OCI-LY1 (cell line): ENCODE measurements around the gene TFEB.

ENCODE experiments used
- H2AFZ ChIP-seq: fragments of 200-600 bp; sonication (generic), shearing (Covaris generic); 2 replicates; pipeline ENCODE4 v1.6.0; 2014; ENCODE audit warnings: antibody characterized with exemption, mild to moderate bottlenecking, low read length
- H3F3A ChIP-seq: fragments of 200-600 bp; sonication (generic), shearing (Covaris generic); 2 replicates; pipeline ENCODE4 v1.6.0; 2014; ENCODE audit warnings: mild to moderate bottlenecking, antibody characterized with exemption, low read length, moderate library complexity; ENCODE audit not compliant: insufficient read depth
- H3K27ac ChIP-seq: fragments of 200-600 bp; sonication (generic); 2 replicates; pipeline ENCODE4 v1.5.1; 2014; ENCODE audit warnings: low read length, mixed run types, mild to moderate bottlenecking, low read depth; ENCODE audit not compliant: poor library complexity, severe bottlenecking
- H3K27me3 ChIP-seq: fragments of 200-600 bp; sonication (generic); 2 replicates; pipeline ENCODE4 v1.6.0; 2014; ENCODE audit warnings: antibody characterized with exemption, mild to moderate bottlenecking, low read length, moderate library complexity; ENCODE audit not compliant: insufficient read depth
- H3K36me3 ChIP-seq: fragments of 200-600 bp; sonication (generic); 2 replicates; pipeline ENCODE4 v1.6.1; 2014; ENCODE audit warnings: mild to moderate bottlenecking, antibody characterized with exemption, low read length, moderate library complexity, mixed read lengths; ENCODE audit not compliant: insufficient read depth
- H3K4me1 ChIP-seq: fragments of 200-600 bp; sonication (generic); 2 replicates; pipeline ENCODE4 v1.5.1; 2014; ENCODE audit warnings: mild to moderate bottlenecking, low read length, moderate library complexity; ENCODE audit not compliant: insufficient read depth, severe bottlenecking
- H3K4me2 ChIP-seq: fragments of 200-600 bp; sonication (generic), shearing (Covaris generic); 2 replicates; pipeline ENCODE4 v1.6.1; 2014; ENCODE audit warnings: low read length
- H3K4me3 ChIP-seq: fragments of 200-600 bp; sonication (generic); 2 replicates; pipeline ENCODE4 v1.5.1; 2014; ENCODE audit warnings: low read length, low read depth, mild to moderate bottlenecking, mixed read lengths; ENCODE audit not compliant: poor library complexity, severe bottlenecking
- H3K79me2 ChIP-seq: fragments of 200-600 bp; shearing (Covaris generic); 2 replicates; pipeline ENCODE4 v1.6.1; 2016; ENCODE audit warnings: mixed run types, low read length, mixed read lengths; ENCODE audit not compliant: insufficient read depth
- H3K9ac ChIP-seq: fragments of 200-600 bp; sonication (generic), shearing (Covaris generic); 2 replicates; pipeline ENCODE4 v1.6.1; 2014; ENCODE audit warnings: mild to moderate bottlenecking, low read length, mixed read lengths
- H3K9me2 ChIP-seq: fragments of 200-600 bp; sonication (generic), shearing (Covaris generic); 2 replicates; pipeline ENCODE4 v1.6.1; 2014; ENCODE audit warnings: low read depth, mild to moderate bottlenecking, low read length, mixed read lengths
- H3K9me3 ChIP-seq: fragments of 200-600 bp; shearing (Covaris generic); 2 replicates; pipeline ENCODE4 v1.6.1; 2014; ENCODE audit warnings: low read length, mixed read lengths
- H4K20me1 ChIP-seq: fragments of 200-600 bp; sonication (generic), shearing (Covaris generic); 2 replicates; pipeline ENCODE4 v1.6.0; 2016; ENCODE audit warnings: mild to moderate bottlenecking, low read length; ENCODE audit not compliant: insufficient read depth
- CTCF ChIP-seq: fragments of 200-600 bp; sonication (generic), shearing (Covaris generic); IDR thresholded peaks from 2 replicates; pipeline ENCODE4 v1.5.1; 2017; ENCODE audit warnings: mild to moderate bottlenecking, antibody characterized with exemption, low read length, moderate library complexity, mixed read lengths
- EZH2 ChIP-seq: fragments of 200-600 bp; sonication (generic), shearing (Covaris generic); IDR thresholded peaks from 2 replicates; pipeline ENCODE4 v1.8.0; 2017; ENCODE audit warnings: borderline replicate concordance, mixed run types, mild to moderate bottlenecking, antibody characterized with exemption, low read length, moderate library complexity, mixed read lengths

Gene TFEB

GRCh38 chr6:41642090-41642959 lies 93.1 kb downstream of the TFEB start:
- no peak for TF ChIP-seq EZH2
- TF ChIP-seq CTCF = no peak
- Histone ChIP-seq H3K9me2 (no peaks in the 10 kb centered on the region), H3K27me3 (peaks cover 4% of the 10 kb centered on the region; the same call in 1 of the 2 replicates), H3K36me3 (no peaks in the 10 kb centered on the region), H3K9me3 (no peaks in the 10 kb centered on the region), H3F3A (no peaks in the 10 kb centered on the region), H3K4me3 (no peak overlapping the region), H3K4me1 (no peaks in the 10 kb centered on the region), H3K4me2 (no peak overlapping the region), H2AFZ (no peak overlapping the region), H3K9ac (no peak overlapping the region), H3K79me2 (no peaks in the 10 kb centered on the region), H4K20me1 (no peaks in the 10 kb centered on the region), H3K27ac (no peak overlapping the region)

GRCh38 chr6:41641352-41641925 lies 94.0 kb downstream of the TFEB start:
- H3K4me2 ChIP-seq = no peak overlapping the region

GRCh38 chr6:41640426-41640825 lies 95.0 kb downstream of the TFEB start:
- no peaks in the 10 kb centered on the region for H3K79me2 ChIP-seq
- no peak overlapping the region for H3K27ac ChIP-seq
- no peaks in the 10 kb centered on the region for H4K20me1 ChIP-seq
- no peak overlapping the region for H2AFZ ChIP-seq
- H3K9me2 ChIP-seq = no peaks in the 10 kb centered on the region
- no peak overlapping the region for H3K4me3 ChIP-seq
- no peaks in the 10 kb centered on the region for H3K4me1 ChIP-seq
- H3F3A ChIP-seq = no peaks in the 10 kb centered on the region
- H3K4me2 ChIP-seq = no peak overlapping the region
- H3K9me3 ChIP-seq = no peaks in the 10 kb centered on the region
- H3K9ac ChIP-seq = no peak overlapping the region
- H3K27me3 ChIP-seq = no peaks in the 10 kb centered on the region
- H3K36me3 ChIP-seq = no peaks in the 10 kb centered on the region
- TF ChIP-seq EZH2 (no peak), CTCF (no peak)

More at GRCh38 chr6:41641352-41641925, 94.0 kb downstream of the TFEB start:
- no peaks in the 10 kb centered on the region for H3F3A ChIP-seq
- H3K9me2 ChIP-seq = no peaks in the 10 kb centered on the region
- H3K27ac ChIP-seq = no peak overlapping the region
- TF ChIP-seq CTCF = no peak
- peaks cover 4% of the 10 kb centered on the region; the same call in 1 of the 2 replicates for H3K27me3 ChIP-seq
- no peak overlapping the region for H2AFZ ChIP-seq
- H3K9me3 ChIP-seq = no peaks in the 10 kb centered on the region
- H4K20me1 ChIP-seq = no peaks in the 10 kb centered on the region
- H3K36me3 ChIP-seq = no peaks in the 10 kb centered on the region
- no peak overlapping the region for H3K9ac ChIP-seq
- H3K79me2 ChIP-seq = no peaks in the 10 kb centered on the region
- H3K4me3 ChIP-seq = no peak overlapping the region
- H3K4me1 ChIP-seq = no peaks in the 10 kb centered on the region
